ENCODE data around the gene GATAD2B.

- no peak for TF ChIP-seq CTCF (IDR thresholded peaks at IDR 0.05 in 8 of 11, conservative IDR thresholded peaks at IDR 0.05 in 3 of 11)
- TF ChIP-seq POLR2AphosphoS5 (IDR thresholded peaks at IDR 0.05): peak in 1 of 3 donors; percentile 63
These were observed 20.2 kb upstream of the GATAD2B start for GRCh38 chr1:153942766-153943549.
